ENCODE measurements around the gene PKM.
"Not testable (repeated sequence)": the region's sequence is repeated elsewhere in the genome, so short reads cannot be mapped to it uniquely, and the experiment has no call there.

The PKM gene

GRCh38 chr15:72231066-72231832 is at the start of gene PKM:
Gene PKM, minus strand, starts transcription at chr15:72231190. Its CDS starts 12,093 bp downstream, at chr15:72219097.
- H3K4me3 ChIP-seq: peak within 1 kb of the TSS; percentile 66 to 96 (median 76)
- H3K27ac ChIP-seq: peak within 1 kb of the TSS; percentile 87 to 99 (median 96)

GRCh38 chr15:72280751-72281150 is 49.8 kb upstream of the PKM start:
- no peak overlapping the region for H3K27ac ChIP-seq
- no peak overlapping the region for H3K4me3 ChIP-seq

- H3K27ac ChIP-seq: no peak overlapping the region
- H3K4me3 ChIP-seq: no peak overlapping the region
Observed at GRCh38 chr15:72278737-72279136, 47.7 kb upstream of the PKM start.

- no peak overlapping the region for H3K27ac ChIP-seq
- no peak overlapping the region for H3K4me3 ChIP-seq
Observed at GRCh38 chr15:72276326-72276700, 45.3 kb upstream of the PKM start.

GRCh38 chr15:72275635-72276325 is 44.8 kb upstream of the PKM start:
- H3K27ac ChIP-seq, H3K4me3 ChIP-seq: not testable (repeated sequence)

- peak overlapping the region; percentile 26 to 92 (median 73) for H3K4me3 ChIP-seq
- peak overlapping the region in 18 of 21 experiments; percentile 4 to 99 (median 72) for H3K27ac ChIP-seq
Observed at GRCh38 chr15:72272997-72273352, 42.0 kb upstream of the PKM start.

- H3K4me3 ChIP-seq: peak within 1 kb of the TSS; percentile 50 to 93 (median 80)
- H3K27ac ChIP-seq: peak within 1 kb of the TSS; percentile 77 to 99 (median 93)
Observed at GRCh38 chr15:72272213-72272996, 41.4 kb upstream of the PKM start, which contains the start of gene PARP6. Gene PARP6, minus strand, starts transcription at chr15:72272554. Its CDS starts 5,077 bp downstream, at chr15:72267477.

- H3K4me3 ChIP-seq: peak overlapping the region; percentile 50 to 93 (median 80)
Observed at GRCh38 chr15:72271895-72272212, 40.9 kb upstream of the PKM start.

GRCh38 chr15:72271221-72271620 is 40.2 kb upstream of the PKM start:
- Histone ChIP-seq H3K27ac (peak overlapping the region in 10 of 21 experiments; percentile 30 to 99 (median 92)), H3K4me3 (peak overlapping the region in 3 of 7 experiments; percentile 76 to 92 (median 84))

More at GRCh38 chr15:72271895-72272212, 40.9 kb upstream of the PKM start:
- peak overlapping the region; percentile 77 to 99 (median 93) for H3K27ac ChIP-seq

GRCh38 chr15:72269739-72270138 is 38.7 kb upstream of the PKM start:
- Histone ChIP-seq H3K4me3 (no peak overlapping the region), H3K27ac (no peak overlapping the region)

- no peak overlapping the region for H3K27ac ChIP-seq
Observed at GRCh38 chr15:72265031-72265430, 34.0 kb upstream of the PKM start.

GRCh38 chr15:72252663-72253299 is 21.8 kb upstream of the PKM start:
- Histone ChIP-seq H3K4me3 (no peak overlapping the region), H3K27ac (no peak overlapping the region)

More at GRCh38 chr15:72265031-72265430, 34.0 kb upstream of the PKM start:
- H3K4me3 ChIP-seq: no peak overlapping the region

- Histone ChIP-seq H3K4me3 (no peak overlapping the region), H3K27ac (peak overlapping the region in 2 of 21 experiments; percentile 10 to 37)
Observed at GRCh38 chr15:72249142-72249810, 18.3 kb upstream of the PKM start.

GRCh38 chr15:72248514-72248913 is 17.5 kb upstream of the PKM start:
- Histone ChIP-seq H3K27ac (no peak overlapping the region), H3K4me3 (no peak overlapping the region)

GRCh38 chr15:72242775-72243370 is 11.9 kb upstream of the PKM start:
- H3K27ac ChIP-seq: no peak overlapping the region
- no peak overlapping the region for H3K4me3 ChIP-seq

GRCh38 chr15:72239652-72240051 is 8.7 kb upstream of the PKM start:
- Histone ChIP-seq H3K27ac (no peak overlapping the region), H3K4me3 (no peak overlapping the region)

GRCh38 chr15:72238586-72238985 is 7.6 kb upstream of the PKM start:
- no peak overlapping the region for H3K4me3 ChIP-seq
- peak overlapping the region in 7 of 21 experiments; percentile 10 to 92 (median 83) for H3K27ac ChIP-seq

- Histone ChIP-seq H3K27ac (peak overlapping the region in 20 of 21 experiments; percentile 4 to 92 (median 77)), H3K4me3 (no peak overlapping the region)
Observed at GRCh38 chr15:72237853-72238224, 6.8 kb upstream of the PKM start.

All from skin epidermis (tissue), 12 donors.